H1 (cell line): ENCODE measurements around the gene MOB2. TPM values are rescaled to one million over a fixed set of nuclear protein-coding genes. Genes with fewer than 3 reads are reported as not detected.

Experiments
- BACH1 ChIP-seq: IDR thresholded peaks from 2 replicates; pipeline ENCODE4 v1.6.1; 2012; ENCODE audit warnings: low read length, improper control_type of control experiment
- BCL11A ChIP-seq, 2 experiments: IDR thresholded peaks; one replicate each; pipeline ENCODE4 v1.6.1; 2011; ENCODE audit warnings: low read depth in 2 of 2, low read length in 2 of 2, mild to moderate bottlenecking in 2 of 2
- BRCA1 ChIP-seq: IDR thresholded peaks from 2 replicates; pipeline ENCODE4 v1.6.1; 2012; ENCODE audit warnings: low read depth, low read length, improper control_type of control experiment
- JUND ChIP-seq: IDR thresholded peaks from 2 replicates; pipeline ENCODE4 v1.6.1; 2011; ENCODE audit warnings: mild to moderate bottlenecking, improper control_type of control experiment, low read length
- SIN3A ChIP-seq, 2 experiments: IDR thresholded peaks in 1 of 2; conservative IDR thresholded peaks in 1 of 2; 2 replicates each; pipeline ENCODE4 v1.6.1; 2011 to 2012; ENCODE audit warnings: low read length in 2 of 2, improper control_type of control experiment in 1 of 2, low read depth in 1 of 2, mild to moderate bottlenecking in 1 of 2
- TAF7 ChIP-seq: optimal IDR thresholded peaks from 2 replicates; pipeline ENCODE3; 2011; ENCODE audit warnings: low read depth, mild to moderate bottlenecking, inconsistent platforms, low read length, moderate library complexity, borderline replicate concordance
- YY1 ChIP-seq: IDR thresholded peaks from 2 replicates; pipeline ENCODE4 v1.6.1; 2011; ENCODE audit warnings: low read depth, mild to moderate bottlenecking, low read length
- polyA plus RNA-seq, 7 experiments: library from polyadenylated mRNA; depleted of rRNA in 3 of 7; stranded (reverse) in 5 of 7; unstranded in 2 of 7; fragments of >200 nt in 5 of 7; fragments of 200-250 nt in 2 of 7; gene quantifications; 1 replicate in 5 of 7; 2 replicates in 1 of 7; 4 replicates in 1 of 7; pipeline versions ENCODE4 v1.2.1 to v1.2.3, GENCODE V29; 2011 to 2013; ENCODE audit warnings: missing spikeins in 2 of 7, mixed read lengths in 2 of 7
- total RNA-seq: library from RNA; stranded (reverse); fragmentation: NEBNext Ultra II Directional; extraction: Animal tissue kit (Norgen Biotek cat#: 25700); gene quantifications from 2 replicates; pipeline ENCODE4 v1.2.1, GENCODE V29; 2021
- TF ChIP-seq, protein P1 (sequence below): IDR thresholded peaks from 2 replicates; pipeline ENCODE4 v1.6.1; 2012; ENCODE audit warnings: inconsistent platforms

Gene MOB2
- total and polyA plus RNA-seq, 2 of the 8 experiments (the other 6 are each of a cell fraction or from before 2014, with no cell fraction given): 18.6 to 28.2 TPM

DNA sequence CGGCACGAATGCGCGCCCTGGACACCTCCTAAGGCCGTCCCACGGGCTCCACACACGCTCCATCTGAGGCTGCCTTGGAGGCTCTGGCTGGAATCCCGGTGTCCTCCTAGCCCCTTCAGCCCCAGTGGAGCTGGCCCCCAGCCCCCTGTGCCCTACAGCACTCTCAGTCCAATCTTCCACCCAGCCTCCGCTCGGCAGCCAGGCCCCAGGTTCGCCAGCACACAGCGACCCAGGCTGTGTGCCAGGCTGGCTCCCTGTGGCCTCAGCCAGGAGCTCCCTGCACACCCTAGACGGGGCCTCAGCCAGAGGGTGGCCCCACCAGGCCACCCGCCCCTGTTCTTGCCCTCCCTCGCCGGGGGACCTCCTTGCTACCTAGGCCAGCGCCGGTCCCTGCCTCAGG, 18.6 kb downstream of the MOB2 start (continued):
- TF ChIP-seq SIN3A (conservative IDR thresholded peaks at IDR 0.05 in 1 of 2, IDR thresholded peaks at IDR 0.05 in 1 of 2; ENCODE audit: low read depth in 1 of 2, low read length in 2 of 2): no peak
- no peak for TF ChIP-seq BACH1
- TF ChIP-seq TAF7: no peak
- no peak for TF ChIP-seq BRCA1
- TF ChIP-seq BCL11A (IDR thresholded peaks at IDR 0.05; ENCODE audit: low read depth in 2 of 2, low read length in 2 of 2): no peak
- no peak for TF ChIP-seq YY1
- TF ChIP-seq, protein P1, sequence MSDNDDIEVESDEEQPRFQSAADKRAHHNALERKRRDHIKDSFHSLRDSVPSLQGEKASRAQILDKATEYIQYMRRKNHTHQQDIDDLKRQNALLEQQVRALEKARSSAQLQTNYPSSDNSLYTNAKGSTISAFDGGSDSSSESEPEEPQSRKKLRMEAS: no peak
- TF ChIP-seq JUND: no peak
- TF ChIP-seq, all 59 proteins: peak for 0
